GM10847 (cell line): ENCODE results near the gene MFSD12.

ENCODE experiments used
- POLR2A ChIP-seq: IDR thresholded peaks from 2 replicates; pipeline ENCODE4 v1.6.1; 2011; ENCODE audit not compliant: insufficient read length; ENCODE audit errors: extremely low read depth

Gene MFSD12

DNA sequence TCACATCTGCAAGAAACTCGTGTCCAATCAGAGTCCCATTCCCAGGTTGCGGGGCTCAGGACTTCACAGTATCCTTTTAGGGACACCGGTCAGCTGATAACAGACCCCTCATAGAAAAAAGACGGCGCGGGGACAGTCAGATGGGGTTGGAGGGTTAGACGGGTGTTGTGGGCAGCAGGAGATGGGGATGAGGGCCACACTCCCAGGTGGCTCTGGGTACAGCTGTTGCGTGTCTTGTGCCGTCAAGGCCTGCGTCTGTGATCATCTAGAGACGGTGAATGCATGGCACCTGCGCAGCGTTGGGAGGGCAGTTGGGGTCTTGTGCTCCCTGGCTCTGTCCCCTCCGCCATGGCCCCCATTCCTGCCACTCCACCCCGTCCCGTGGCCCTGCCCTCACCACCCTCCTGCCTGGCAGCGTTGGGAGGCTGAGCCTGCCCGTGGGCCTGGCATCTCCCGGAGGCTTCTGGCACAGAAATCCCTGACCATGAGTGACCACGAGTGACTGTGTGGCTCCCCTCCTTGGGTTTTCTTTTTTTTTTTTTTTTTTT, 32.4 kb downstream of the MFSD12 start:
- TF ChIP-seq POLR2A, result no peak

DNA sequence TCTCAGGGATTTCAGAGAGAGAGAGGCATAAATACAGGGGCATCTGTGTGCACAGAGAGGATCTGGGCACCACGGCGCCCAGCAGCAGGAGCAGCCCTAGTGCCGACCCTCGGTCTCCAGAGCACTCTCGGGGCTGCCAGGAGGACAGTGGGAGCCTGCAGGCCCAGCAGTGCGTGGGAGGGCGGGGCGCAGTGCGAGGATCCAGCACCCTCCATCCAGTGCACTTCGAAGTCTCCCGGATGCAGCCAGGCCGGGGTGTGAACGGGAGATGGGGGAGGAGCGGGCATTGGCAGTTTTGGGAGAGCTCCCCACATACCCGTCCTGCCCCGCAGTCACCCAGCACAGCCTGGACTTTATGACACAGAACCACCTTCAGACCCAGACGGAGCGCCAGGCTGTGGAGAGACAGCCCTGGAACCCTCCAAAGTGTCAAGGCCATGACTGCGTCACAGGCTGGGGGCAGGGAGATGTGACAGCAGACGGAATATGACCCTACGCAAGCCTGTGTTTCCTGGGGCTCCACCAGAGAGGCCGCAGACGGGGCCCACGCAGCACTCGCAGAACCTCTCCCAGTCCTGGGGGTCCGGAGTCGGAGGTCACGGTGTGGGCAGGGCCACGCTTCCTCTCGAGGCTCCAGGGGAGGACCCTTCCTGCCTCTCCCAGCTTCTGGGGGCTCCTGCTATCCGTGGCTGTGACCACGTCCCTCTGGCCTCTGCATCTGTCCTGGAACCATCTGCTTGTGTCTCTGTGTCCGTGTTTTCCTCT, 33.1 kb downstream of the MFSD12 start:
- TF ChIP-seq POLR2A, result no peak

DNA sequence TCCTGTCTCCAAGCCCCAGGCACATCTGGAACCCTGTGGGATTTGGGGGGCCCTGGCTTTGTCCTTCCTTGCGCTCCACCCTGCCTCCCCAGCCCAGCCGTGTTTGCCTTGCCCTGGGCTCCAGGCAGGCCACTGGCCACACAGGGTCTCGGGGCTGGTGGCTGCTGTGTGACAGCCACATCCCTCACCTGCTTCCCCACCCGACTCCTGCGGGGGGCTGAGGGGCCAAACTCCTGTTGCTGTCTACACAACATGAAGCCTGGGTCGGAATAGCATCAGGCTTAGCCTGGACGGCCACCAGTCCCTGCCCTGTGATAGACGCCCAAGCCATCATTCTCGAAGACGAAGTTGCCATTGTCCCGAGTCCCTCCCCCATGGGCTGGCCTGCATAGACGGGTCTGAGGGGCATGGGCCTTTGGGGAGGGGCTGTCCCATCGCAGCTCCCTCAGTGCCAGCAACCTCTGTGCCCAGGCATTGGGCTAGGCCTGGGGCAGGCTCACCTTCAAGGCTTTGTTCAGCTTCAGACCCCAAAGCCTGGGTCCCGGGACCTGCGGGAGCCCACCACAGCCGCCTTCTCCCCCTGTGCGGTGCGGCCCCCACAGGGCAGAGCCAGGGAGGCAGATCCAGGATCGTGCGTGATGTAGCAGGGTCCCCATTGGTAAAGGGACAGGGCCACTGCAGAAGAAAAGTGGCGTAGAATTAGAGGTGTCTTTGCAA, 33.9 kb downstream of the MFSD12 start:
- no peak for TF ChIP-seq POLR2A

DNA sequence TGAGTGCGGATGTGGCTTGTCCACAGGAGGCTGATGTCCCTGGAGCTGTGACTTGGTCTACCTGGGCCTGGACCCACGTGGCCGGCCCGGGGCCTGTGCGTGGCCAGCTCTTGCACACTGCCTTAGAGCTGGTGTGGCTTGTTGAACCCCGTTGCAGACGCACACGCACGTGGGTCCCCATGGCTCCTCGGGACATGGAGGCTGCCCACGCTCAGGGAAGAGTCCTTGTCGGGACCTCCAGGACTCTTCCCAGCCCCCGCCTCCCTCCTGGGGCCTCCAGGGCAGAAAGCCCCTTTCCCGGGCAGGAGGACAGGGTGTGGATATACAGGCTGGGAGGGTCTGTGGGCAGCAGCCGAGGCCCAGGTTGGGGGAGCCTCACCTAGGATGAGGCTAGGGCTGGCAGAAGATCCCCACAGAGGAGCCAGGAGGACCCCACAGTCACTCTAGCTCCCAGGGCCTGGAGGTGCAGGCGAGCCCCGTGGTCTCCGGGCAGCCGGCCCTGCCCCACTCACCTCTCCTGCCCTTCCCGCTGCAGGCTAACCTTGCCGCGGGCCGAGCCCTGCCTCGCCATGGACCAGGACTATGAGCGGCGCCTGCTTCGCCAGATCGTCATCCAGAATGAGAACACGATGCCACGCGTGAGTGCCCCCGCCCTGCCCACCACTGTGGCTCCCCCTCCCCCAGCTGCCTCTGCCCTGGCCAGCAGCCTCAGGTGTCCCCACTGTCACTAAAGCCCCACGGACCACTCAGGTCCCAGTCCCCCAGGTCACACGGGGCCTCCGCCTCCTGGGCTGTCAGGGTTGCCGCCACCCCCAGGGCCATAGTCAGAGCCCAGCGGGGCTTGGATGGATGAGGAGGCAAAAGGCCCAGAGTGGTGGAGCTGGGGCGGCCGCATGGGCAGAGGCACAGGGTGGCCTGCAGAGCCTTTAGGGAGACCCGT, 34.7 kb downstream of the MFSD12 start:
- TF ChIP-seq POLR2A, result no peak

DNA sequence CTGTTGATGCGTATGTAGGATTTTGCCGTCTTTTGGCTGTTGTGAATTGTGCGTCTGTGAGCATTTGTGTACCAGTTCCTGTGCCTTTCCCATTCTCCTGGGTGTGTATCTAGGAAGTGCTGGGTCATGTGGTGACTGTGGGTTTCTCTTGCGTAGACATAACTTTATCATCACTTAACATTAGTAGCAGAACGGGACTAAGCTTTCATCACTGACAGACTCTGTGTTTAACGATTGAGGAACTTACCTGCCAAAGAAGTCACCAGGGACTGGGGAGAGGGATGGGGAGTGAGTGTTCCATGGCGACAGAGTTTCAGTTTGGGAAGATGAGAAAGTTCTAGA, 36.3 kb downstream of the MFSD12 start:
- no peak for TF ChIP-seq POLR2A

DNA sequence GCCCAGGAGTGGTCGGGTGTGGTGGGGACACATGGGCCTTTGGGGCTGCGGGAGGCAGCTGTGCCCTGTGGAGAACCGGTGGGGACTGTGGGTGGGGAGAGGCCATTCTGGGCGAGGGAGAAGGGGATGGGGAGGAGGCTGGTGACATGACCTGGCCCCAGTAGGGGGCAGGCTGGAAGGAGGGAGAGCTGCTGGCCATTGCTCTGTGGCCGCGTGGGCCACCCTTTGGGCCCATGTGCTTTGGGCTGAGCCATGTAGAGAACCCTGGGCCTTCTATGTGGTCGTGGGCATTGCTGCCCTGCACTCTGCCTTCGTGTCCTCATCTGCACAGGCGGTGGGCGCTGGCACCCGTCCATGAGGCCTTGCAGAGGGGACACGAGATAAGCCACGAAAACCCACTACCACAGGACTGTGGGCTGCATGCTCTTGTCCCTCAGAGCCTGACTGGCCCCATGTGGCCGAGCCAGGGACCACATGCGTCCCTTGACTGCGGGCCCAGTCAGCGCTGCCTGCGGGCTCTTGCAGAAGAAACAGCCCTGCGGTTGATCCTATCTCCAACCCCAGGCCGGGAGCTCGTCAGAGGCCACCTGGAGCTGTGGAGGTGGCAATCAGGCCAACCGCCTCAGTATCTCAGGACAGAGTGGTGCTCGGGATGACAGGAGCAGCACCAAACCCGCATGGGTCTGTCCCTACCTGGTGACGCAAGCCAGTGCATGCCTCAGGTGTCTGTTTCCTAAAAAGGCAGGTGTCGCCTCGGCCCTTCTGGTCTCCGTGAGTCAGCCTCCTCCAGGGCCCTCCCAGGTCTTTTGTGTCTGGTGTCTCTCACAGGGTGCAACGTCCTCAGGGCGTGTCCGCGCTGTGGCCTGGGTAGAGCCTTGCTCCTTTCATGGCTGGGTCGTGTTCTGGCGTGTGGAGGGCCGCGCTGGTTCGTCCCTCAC, 37.0 kb downstream of the MFSD12 start:
- TF ChIP-seq POLR2A, result no peak

DNA sequence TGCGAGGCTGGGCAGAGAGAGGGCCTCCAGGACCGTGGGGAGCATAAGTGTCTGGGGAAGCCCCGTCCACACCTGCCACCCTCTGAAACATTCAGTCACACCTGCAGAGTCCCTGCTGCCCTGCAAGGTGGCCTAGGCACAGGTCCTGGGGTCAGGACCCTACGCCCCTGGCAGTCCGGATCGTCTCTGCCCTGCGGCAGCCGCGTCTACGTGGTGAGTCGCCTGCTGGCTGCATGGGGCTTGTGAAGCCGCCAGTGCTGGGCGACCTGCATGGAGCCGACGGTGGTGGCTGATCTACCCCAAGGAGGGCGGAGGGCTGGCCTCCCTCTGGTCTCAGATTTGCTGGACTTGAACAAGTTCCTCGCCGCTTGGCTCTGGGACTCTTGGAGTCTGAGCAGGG, 38.3 kb downstream of the MFSD12 start:
- TF ChIP-seq POLR2A, result no peak

DNA sequence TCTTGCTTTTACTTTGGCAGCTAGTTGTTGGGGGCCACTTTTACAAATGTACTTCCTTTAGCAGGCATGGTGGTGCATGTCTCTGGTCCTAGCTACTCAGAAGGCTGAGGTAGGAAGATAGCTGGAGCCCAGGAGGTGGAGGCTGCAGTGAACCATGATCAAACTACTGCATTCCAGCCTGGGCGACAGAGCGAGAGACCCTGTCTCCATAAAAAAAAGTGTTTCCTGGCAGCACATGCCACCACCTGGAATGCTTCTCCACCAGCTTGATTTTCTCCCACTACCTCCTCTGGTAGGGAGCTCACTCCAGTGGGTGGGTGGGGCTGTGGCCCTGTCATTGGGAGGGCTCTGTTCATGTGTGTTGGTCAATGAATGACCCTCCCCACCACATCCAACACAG, 38.7 kb downstream of the MFSD12 start:
- no peak for TF ChIP-seq POLR2A

DNA sequence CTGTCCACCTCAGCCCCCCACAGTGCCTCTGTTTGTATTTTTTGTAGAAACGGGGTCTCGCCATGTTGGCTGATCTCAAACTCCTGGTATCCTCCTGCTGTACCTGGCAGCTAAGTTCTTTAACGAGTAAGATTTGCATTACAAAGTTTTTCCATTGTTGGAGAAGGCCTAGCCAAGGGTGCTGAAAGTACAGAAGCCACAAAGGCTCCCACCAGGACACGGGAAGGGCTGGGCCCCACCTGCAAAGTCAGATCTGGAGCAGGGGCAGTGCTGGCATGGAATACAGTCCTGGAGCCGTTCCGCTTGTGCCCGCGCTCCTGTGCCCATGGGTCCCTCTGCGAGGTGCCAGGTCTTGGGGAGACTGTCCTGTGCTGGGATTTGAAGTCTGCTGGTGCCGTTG, 39.1 kb downstream of the MFSD12 start:
- TF ChIP-seq POLR2A, result no peak

DNA sequence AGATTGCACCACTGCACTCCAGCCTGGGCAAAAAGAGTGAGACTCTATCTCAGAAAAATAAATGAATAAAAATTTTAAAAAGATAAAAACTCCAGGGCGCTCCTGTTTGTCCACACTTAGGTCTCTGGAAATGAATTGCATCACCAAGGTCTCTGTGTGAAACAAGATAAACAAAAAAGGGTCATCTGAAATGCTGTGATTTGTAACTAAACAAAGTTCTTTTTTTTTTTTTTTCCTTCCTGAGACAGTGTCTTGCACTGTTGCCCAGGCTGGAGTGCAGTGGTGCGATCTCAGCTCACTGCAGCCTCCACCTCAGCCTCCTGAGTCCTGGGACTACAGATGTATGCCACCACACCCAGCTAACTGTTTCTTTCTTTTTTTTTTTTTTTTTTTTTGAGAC, 39.7 kb downstream of the MFSD12 start:
- TF ChIP-seq POLR2A, result no peak

DNA sequence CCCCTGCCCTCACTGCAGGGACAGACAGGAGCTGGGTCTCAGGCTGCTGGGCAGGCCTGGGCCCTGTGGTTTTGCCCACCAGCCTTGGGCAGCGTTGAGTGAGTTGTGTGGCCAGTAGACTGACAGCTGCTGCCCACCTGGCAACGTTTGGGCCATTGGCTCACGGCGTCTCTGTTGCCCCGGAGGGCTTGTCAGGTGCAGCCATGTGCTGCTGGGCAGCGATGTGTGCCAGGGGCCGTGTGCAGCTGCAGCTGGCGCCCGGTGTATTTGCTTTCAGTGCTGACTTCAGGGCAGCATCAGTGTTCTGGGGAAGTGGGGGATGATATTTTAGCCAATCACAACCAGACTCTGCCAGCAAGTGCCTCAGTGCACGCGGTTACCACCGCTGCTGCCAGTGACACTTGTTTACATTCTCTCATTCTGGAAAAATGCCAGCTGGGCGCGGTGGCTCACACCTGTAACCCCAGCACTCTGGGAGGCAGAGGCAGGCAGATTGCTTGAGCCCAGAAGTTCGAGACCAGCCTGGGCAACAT, 40.6 kb downstream of the MFSD12 start:
- no peak for TF ChIP-seq POLR2A

DNA sequence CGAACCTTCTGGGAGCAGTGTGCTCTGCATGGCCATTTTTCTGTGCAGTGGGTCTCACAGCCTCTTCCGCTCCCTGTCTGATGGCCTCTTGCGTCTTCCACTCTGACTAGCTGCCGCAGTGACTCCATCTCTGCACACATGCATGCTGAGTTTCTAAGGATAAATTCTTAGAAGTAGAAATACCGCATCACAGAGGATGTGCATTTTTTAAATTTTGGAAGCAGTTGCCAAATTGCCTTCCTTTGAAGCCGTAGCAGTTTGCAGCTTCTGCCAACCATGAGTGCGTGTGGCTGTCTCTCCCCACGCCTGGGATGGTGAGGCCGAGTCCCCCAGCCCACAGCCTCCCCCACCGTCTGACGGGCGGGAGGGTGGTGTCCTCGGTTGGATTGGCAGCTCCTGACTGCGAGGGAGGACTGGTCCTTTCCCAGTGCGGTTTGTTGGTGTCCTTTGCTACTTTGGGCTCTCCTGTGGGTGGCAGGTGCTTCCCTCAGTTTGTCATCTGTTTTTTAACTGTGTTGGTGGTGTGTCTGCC, 41.4 kb downstream of the MFSD12 start:
- TF ChIP-seq POLR2A, result no peak

DNA sequence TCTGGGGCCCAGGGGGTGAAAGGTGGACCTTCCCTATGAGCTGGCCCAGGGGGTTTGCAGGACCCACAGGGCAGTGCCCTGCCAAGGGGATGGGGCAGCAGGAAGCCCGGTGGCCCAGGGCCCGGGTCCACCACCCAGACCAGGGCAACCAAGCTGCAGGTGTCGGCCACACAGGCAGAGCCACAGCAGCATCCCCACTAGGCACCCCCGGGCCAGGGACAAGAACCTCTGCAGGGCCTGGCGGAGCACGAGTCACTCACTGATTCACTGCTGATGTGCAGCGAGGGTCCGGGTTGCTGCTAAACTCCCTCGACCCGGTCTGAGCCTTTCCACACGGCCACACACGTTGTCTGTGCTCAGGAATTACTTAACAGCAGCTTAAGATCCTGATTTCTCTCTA, 42.5 kb downstream of the MFSD12 start:
- TF ChIP-seq POLR2A, result no peak
